ENCODE data around the gene FOXO1. TPM values are rescaled to one million over a fixed set of nuclear protein-coding genes. Genes with fewer than 3 reads are reported as not detected.

Gene FOXO1
- total RNA-seq, 3 donors from 2014 or later, result 54.1 to 163 (median 67.2) TPM

GRCh38 chr13:40692946-40693345 is 26.5 kb upstream of the FOXO1 start:
- intact Hi-C loops (cut with DNase I; ENCODE audit: low total_unique reads), result no loop called here
- Histone ChIP-seq H3K4me1 (no peaks in the 10 kb centered on the region), H3K4me3 (no peak overlapping the region), H3K36me3 (no peaks in the 10 kb centered on the region), H3K9me3 (no peaks in the 10 kb centered on the region), H3K27ac (no peak overlapping the region), H3K27me3 (no peaks in the 10 kb centered on the region)
- TF ChIP-seq CTCF (IDR thresholded peaks at IDR 0.05) (no peak), POLR2AphosphoS5 (IDR thresholded peaks at IDR 0.05) (no peak), POLR2A (IDR thresholded peaks at IDR 0.05) (no peak)
- no peak for DNase-seq (ENCODE audit: low spot score in 2 of 2)

- Histone ChIP-seq H3K36me3 (no peaks in the 10 kb centered on the region), H3K4me3 (no peak overlapping the region), H3K9me3 (no peaks in the 10 kb centered on the region), H3K27ac (no peak overlapping the region), H3K27me3 (no peaks in the 10 kb centered on the region), H3K4me1 (no peaks in the 10 kb centered on the region)
- intact Hi-C loops (cut with DNase I; ENCODE audit: low total_unique reads), result loop anchor here (5.0 kb wide), 1 partner anchor 1221 kb away; no protein-coding TSS in a partner anchor
- TF ChIP-seq POLR2A (IDR thresholded peaks at IDR 0.05), result no peak
- TF ChIP-seq POLR2AphosphoS5 (IDR thresholded peaks at IDR 0.05), result no peak
- no peak for TF ChIP-seq CTCF (IDR thresholded peaks at IDR 0.05)
- DNase-seq (ENCODE audit: low spot score in 2 of 2), result no peak
These were observed 22.3 kb upstream of the FOXO1 start for GRCh38 chr13:40688781-40689180.

GRCh38 chr13:40682449-40683240 is 16.2 kb upstream of the FOXO1 start:
- no peak for DNase-seq (ENCODE audit: low spot score in 2 of 2)
- Histone ChIP-seq H3K27me3 (no peaks in the 10 kb centered on the region), H3K9me3 (no peaks in the 10 kb centered on the region), H3K36me3 (no peaks in the 10 kb centered on the region), H3K4me3 (no peak overlapping the region), H3K4me1 (no peaks in the 10 kb centered on the region), H3K27ac (no peak overlapping the region)
- intact Hi-C loops (cut with DNase I; ENCODE audit: low total_unique reads), result no loop called here
- TF ChIP-seq POLR2A (IDR thresholded peaks at IDR 0.05) (no peak), CTCF (IDR thresholded peaks at IDR 0.05) (peak; percentile 11 to 65 (median 57)), POLR2AphosphoS5 (IDR thresholded peaks at IDR 0.05) (no peak)

- H3K4me3 ChIP-seq, result no peak overlapping the region
- H3K36me3 ChIP-seq, result no peaks in the 10 kb centered on the region
- no peaks in the 10 kb centered on the region for H3K27me3 ChIP-seq
- H3K4me1 ChIP-seq, result no peaks in the 10 kb centered on the region
- TF ChIP-seq POLR2A (IDR thresholded peaks at IDR 0.05) (no peak), CTCF (IDR thresholded peaks at IDR 0.05) (no peak)
- intact Hi-C loops (cut with DNase I; ENCODE audit: low total_unique reads), result no loop called here
- H3K27ac ChIP-seq, result no peak overlapping the region
- DNase-seq (ENCODE audit: low spot score in 2 of 2), result no peak
- H3K9me3 ChIP-seq, result no peaks in the 10 kb centered on the region
These were observed 15.1 kb upstream of the FOXO1 start for GRCh38 chr13:40681341-40682146.
